HCT116 (cell line): ENCODE measurements around the gene PHACTR1. TPM values are rescaled to one million over a fixed set of nuclear protein-coding genes. Genes with fewer than 3 reads are reported as not detected.

Source experiments
- ATAC-seq: fragments of 200-7000 bp; cut with Tn5 transposase; 2 replicates; pipeline ENCODE4 v1.9.1; 2020; ENCODE audit warnings: mild to moderate bottlenecking, moderate library complexity
- BruUV-seq: library from RNA; stranded (reverse); fragments of 400-500 nt; replicated peaks from 2 replicates; lab custom pipeline; 2021; lab: Mats Ljungman, UMichigan
- CTCF ChIA-PET: fragments of 300-600 bp; sonication (Branson Sonifier 250); formaldehyde crosslinking; loops from one replicate; lab custom pipeline; 2021; ENCODE audit warnings: antibody characterized with exemption; lab: Charles Lee
- POLR2A ChIA-PET: fragments of 300-600, 350-600 bp; sonication (Branson Sonifier 250); formaldehyde crosslinking; loops from one replicate; lab custom pipeline; 2021; ENCODE audit warnings: antibody characterized with exemption; lab: Charles Lee
- RAD21 ChIA-PET, 2 experiments: fragments of 300-600 bp; sonication (Branson Sonifier 250); formaldehyde crosslinking; loops; one replicate each; lab custom pipeline; 2023; ENCODE audit warnings: low total read pairs in 2 of 2; ENCODE audit not compliant: uncharacterized antibody in 2 of 2, unreplicated experiment in 2 of 2, low non-redundant PET in 1 of 2; lab: Charles Lee
- DNase-seq: peaks from one replicate; pipeline ENCODE4 v3.0.0-alpha.2; 2010; ENCODE audit warnings: low read depth, low spot score
- H2AFZ ChIP-seq: fragments of 200-600 bp; shearing (Covaris generic), sonication (generic); 2 replicates; pipeline ENCODE4 v1.6.1; 2017; ENCODE audit warnings: low read depth, mixed run types, mixed read lengths, antibody characterized with exemption, low read length; ENCODE audit not compliant: poor library complexity, severe bottlenecking
- H3K27ac ChIP-seq: 2 replicates; pipeline ENCODE4 v1.5.1; 2012; ENCODE audit warnings: low read depth, low read length
- H3K27me3 ChIP-seq: fragments of 200-600 bp; sonication (generic); 2 replicates; pipeline ENCODE4 v1.6.1; 2016; ENCODE audit warnings: mixed run types, low read length, mixed read lengths; ENCODE audit not compliant: insufficient read depth
- H3K36me3 ChIP-seq, 2 experiments: fragments of 200-500 bp in 1 of 2; fragments of 200-600 bp in 1 of 2; sonication (Bioruptor generic) in 1 of 2; sonication (generic) in 1 of 2; 2 replicates each; pipeline versions ENCODE4 v1.5.1 to v1.6.1; 2014 to 2016; ENCODE audit warnings: low read length in 2 of 2, inconsistent platforms in 1 of 2, mixed read lengths in 1 of 2, mixed run types in 1 of 2; ENCODE audit not compliant: insufficient read depth in 2 of 2, control insufficient read depth in 1 of 2
- H3K4me1 ChIP-seq, 2 experiments: fragments of 200-600 bp in 1 of 2; sonication (generic) in 1 of 2; 2 replicates each; pipeline versions ENCODE4 v1.5.1 to v1.6.1; 2012 to 2017; ENCODE audit warnings: low read length in 2 of 2, inconsistent platforms in 1 of 2, mild to moderate bottlenecking in 1 of 2, mixed read lengths in 1 of 2, mixed run types in 1 of 2, moderate library complexity in 1 of 2; ENCODE audit not compliant: insufficient read depth in 2 of 2, control insufficient read depth in 1 of 2
- H3K4me2 ChIP-seq: fragments of 200-600 bp; sonication (generic); 2 replicates; pipeline ENCODE4 v1.6.1; 2017; ENCODE audit warnings: mixed run types, low read length, mixed read lengths
- H3K4me3 ChIP-seq, 2 experiments: fragments of 200-600 bp in 1 of 2; sonication (generic) in 1 of 2; replicated peaks in 1 of 2; 2 replicates each; pipeline ENCODE4 v1.5.1; 2011 to 2016; ENCODE audit warnings: low read length in 2 of 2, control low read depth in 1 of 2, low read depth in 1 of 2, mild to moderate bottlenecking in 1 of 2, mixed read lengths in 1 of 2, mixed run types in 1 of 2
- H3K79me2 ChIP-seq: fragments of 200-600 bp; sonication (generic); 2 replicates; pipeline ENCODE4 v1.6.1; 2017; ENCODE audit warnings: mild to moderate bottlenecking, mixed run types, low read length, moderate library complexity, mixed read lengths; ENCODE audit not compliant: insufficient read depth
- H3K9ac ChIP-seq: fragments of 200-600 bp; sonication (generic); 2 replicates; pipeline ENCODE4 v1.6.1; 2016; ENCODE audit warnings: low read length, mixed read lengths
- H3K9me2 ChIP-seq: fragments of 200-600 bp; sonication (generic), shearing (Covaris generic); 2 replicates; pipeline ENCODE4 v1.6.1; 2017; ENCODE audit warnings: mixed run types, mild to moderate bottlenecking, moderate library complexity; ENCODE audit not compliant: insufficient read depth
- H3K9me3 ChIP-seq, 2 experiments: fragments of 200-500 bp in 1 of 2; fragments of 200-600 bp in 1 of 2; sonication (Bioruptor generic) in 1 of 2; sonication (generic) in 1 of 2; 2 replicates each; pipeline ENCODE4 v1.6.1; 2014 to 2017; ENCODE audit warnings: low read length in 2 of 2, mixed read lengths in 2 of 2, inconsistent platforms in 1 of 2, low read depth in 1 of 2, mild to moderate bottlenecking in 1 of 2, mixed run types in 1 of 2, moderate library complexity in 1 of 2; ENCODE audit not compliant: control insufficient read depth in 1 of 2, insufficient read depth in 1 of 2
- H4K20me1 ChIP-seq: fragments of 200-600 bp; sonication (generic), shearing (Covaris generic); 2 replicates; pipeline ENCODE4 v1.6.1; 2017; ENCODE audit warnings: mixed run types, mild to moderate bottlenecking, moderate library complexity; ENCODE audit not compliant: insufficient read depth
- CEBPB ChIP-seq: IDR thresholded peaks from 2 replicates; pipeline ENCODE4 v1.6.1; 2012; ENCODE audit warnings: low read depth
- EGR1 ChIP-seq: IDR thresholded peaks from 2 replicates; pipeline ENCODE4 v1.6.1; 2012; ENCODE audit warnings: low read depth
- ELF1 ChIP-seq: IDR thresholded peaks from 2 replicates; pipeline ENCODE4 v1.6.1; 2012; ENCODE audit warnings: low read depth, borderline replicate concordance
- EZH2 ChIP-seq: fragments of 200-600 bp; sonication (generic); IDR thresholded peaks from 2 replicates; pipeline ENCODE4 v1.6.1; 2017; ENCODE audit warnings: antibody characterized with exemption, mixed run types
- POLR2A ChIP-seq: IDR thresholded peaks from 2 replicates; pipeline ENCODE4 v1.7.0; 2011; ENCODE audit warnings: borderline replicate concordance; ENCODE audit not compliant: insufficient read depth, insufficient read length; ENCODE audit errors: extremely low read depth
- POLR2AphosphoS5 ChIP-seq: IDR thresholded peaks from 2 replicates; pipeline ENCODE4 v1.6.1; 2011; ENCODE audit warnings: mild to moderate bottlenecking, low read depth, low read length, moderate library complexity
- RAD21 ChIP-seq: IDR thresholded peaks from 2 replicates; pipeline ENCODE4 v1.6.1; 2012; ENCODE audit warnings: low read depth, mild to moderate bottlenecking
- TCF7L2 ChIP-seq: IDR thresholded peaks from 2 replicates; pipeline ENCODE4 v1.7.0; 2011; ENCODE audit warnings: borderline replicate concordance, inconsistent platforms; ENCODE audit not compliant: insufficient read depth, insufficient read length; ENCODE audit errors: extremely low read depth
- ZFX ChIP-seq: fragments of 450-650 bp; IDR thresholded peaks from 2 replicates; pipeline ENCODE4 v1.6.1; 2017
- ZNF274 ChIP-seq: fragments of 200-500 bp; sonication (Bioruptor generic); IDR thresholded peaks from 2 replicates; pipeline ENCODE4 v1.6.1; 2014; ENCODE audit warnings: mild to moderate bottlenecking, low read depth, low read length, inconsistent platforms
- intact Hi-C: fragments of 100-400 bp; cut with micrococcal nuclease; formaldehyde crosslinking; loops from 2 replicates; pipeline ENCODE4 v1.10.0; 2022
- total RNA-seq: library from RNA; stranded (reverse); gene quantifications from one replicate; pipeline ENCODE4 v1.2.1, GENCODE V29; 2021; ENCODE audit not compliant: unreplicated experiment
- TF ChIP-seq, protein P1 (sequence below), 3 experiments: fragments of 200-600 bp in 1 of 3; sonication (generic) in 1 of 3; IDR thresholded peaks in 2 of 3; conservative IDR thresholded peaks in 1 of 3; 2 replicates each; pipeline ENCODE4 v1.5.1; 2012 to 2017; ENCODE audit warnings: low read depth in 2 of 3, low read length in 2 of 3, antibody characterized with exemption in 1 of 3, borderline replicate concordance in 1 of 3, control low read depth in 1 of 3, mild to moderate bottlenecking in 1 of 3, mixed read lengths in 1 of 3, mixed run types in 1 of 3, moderate library complexity in 1 of 3; ENCODE audit not compliant: insufficient read depth in 1 of 3
- TF ChIP-seq, protein P2 (sequence below): IDR thresholded peaks from 2 replicates; pipeline ENCODE4 v1.6.1; 2011; ENCODE audit warnings: mild to moderate bottlenecking, low read length, moderate library complexity; ENCODE audit not compliant: insufficient replicate concordance; ENCODE audit errors: extremely low read depth

The PHACTR1 gene
- total RNA-seq, 1 experiment from 2014 or later: 0.17 TPM

DNA sequence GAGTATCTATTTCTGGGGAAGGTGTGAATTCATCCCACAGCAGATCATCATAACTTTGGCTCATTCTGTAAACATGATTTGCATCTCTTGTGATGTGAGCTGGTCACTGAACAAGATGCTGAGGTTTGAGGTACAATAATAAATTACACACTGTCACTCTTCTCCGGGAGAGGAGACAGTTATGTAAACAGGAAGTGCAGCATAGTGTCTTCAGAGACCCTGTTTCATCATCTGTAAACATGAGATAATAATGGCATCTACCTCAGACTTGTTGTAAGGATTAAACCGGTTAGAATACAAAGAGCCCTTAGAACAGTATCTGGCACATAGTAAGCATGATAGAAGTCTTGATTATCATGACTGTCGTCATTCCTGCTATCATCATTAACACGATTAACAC, 486.6 kb downstream of the PHACTR1 start:
- no peak overlapping the region for H3K9ac ChIP-seq
- no peaks in the 10 kb centered on the region for H3K79me2 ChIP-seq
- H2AFZ ChIP-seq: no peak overlapping the region
- POLR2A ChIA-PET: no interaction called here
- H3K27me3 ChIP-seq: peaks cover 41% of the 10 kb centered on the region
- H3K4me1 ChIP-seq: no peaks in the 10 kb centered on the region
- H3K36me3 ChIP-seq: no peaks in the 10 kb centered on the region
- CTCF ChIA-PET: no interaction called here
- no peaks in the 10 kb centered on the region for H4K20me1 ChIP-seq
- H3K4me2 ChIP-seq: no peak overlapping the region
- TF ChIP-seq, protein P1, sequence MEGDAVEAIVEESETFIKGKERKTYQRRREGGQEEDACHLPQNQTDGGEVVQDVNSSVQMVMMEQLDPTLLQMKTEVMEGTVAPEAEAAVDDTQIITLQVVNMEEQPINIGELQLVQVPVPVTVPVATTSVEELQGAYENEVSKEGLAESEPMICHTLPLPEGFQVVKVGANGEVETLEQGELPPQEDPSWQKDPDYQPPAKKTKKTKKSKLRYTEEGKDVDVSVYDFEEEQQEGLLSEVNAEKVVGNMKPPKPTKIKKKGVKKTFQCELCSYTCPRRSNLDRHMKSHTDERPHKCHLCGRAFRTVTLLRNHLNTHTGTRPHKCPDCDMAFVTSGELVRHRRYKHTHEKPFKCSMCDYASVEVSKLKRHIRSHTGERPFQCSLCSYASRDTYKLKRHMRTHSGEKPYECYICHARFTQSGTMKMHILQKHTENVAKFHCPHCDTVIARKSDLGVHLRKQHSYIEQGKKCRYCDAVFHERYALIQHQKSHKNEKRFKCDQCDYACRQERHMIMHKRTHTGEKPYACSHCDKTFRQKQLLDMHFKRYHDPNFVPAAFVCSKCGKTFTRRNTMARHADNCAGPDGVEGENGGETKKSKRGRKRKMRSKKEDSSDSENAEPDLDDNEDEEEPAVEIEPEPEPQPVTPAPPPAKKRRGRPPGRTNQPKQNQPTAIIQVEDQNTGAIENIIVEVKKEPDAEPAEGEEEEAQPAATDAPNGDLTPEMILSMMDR (IDR thresholded peaks at IDR 0.05 in 2 of 3, conservative IDR thresholded peaks at IDR 0.05 in 1 of 3; ENCODE audit: borderline replicate concordance in 1 of 3, insufficient read depth in 1 of 3, low read depth in 2 of 3, low read length in 2 of 3): no peak
- TF ChIP-seq ZFX (no peak), TCF7L2 (no peak), ELF1 (no peak), RAD21 (no peak), POLR2A (no peak), ZNF274 (no peak)
- TF ChIP-seq, all 23 proteins: peak for 0
- H3K27ac ChIP-seq: no peak overlapping the region
- BruUV-seq: no TSS peak
- ATAC-seq (no peak), DNase-seq (no peak)
- intact Hi-C loops: no loop called here
- no peaks in the 10 kb centered on the region; the same call in 1 of the 2 replicates for H3K9me2 ChIP-seq
- H3K9me3 ChIP-seq: no peaks in the 10 kb centered on the region
- no peak overlapping the region for H3K4me3 ChIP-seq
- RAD21 ChIA-PET: no interaction called here

DNA sequence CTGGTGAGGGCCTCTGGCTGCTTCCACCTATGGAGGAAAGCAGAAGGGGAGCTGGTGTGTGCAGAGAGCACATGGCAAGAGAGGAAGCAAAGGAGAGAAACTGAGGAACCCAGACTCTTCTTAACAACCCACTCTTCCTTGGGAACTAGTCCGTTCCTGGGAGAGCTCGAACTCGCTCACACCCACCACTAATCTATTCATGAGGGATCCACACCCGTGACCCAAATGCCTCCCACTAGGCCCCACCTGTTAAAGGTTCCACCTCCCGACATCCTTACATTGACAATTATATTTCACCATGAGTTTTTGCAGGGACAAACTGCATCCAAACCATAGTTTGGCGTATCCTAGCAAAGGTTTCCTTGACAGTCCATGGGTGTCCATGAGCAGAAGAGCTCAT, 488.5 kb downstream of the PHACTR1 start:
- Histone ChIP-seq H4K20me1 (no peaks in the 10 kb centered on the region), H3K27me3 (peaks cover 51% of the 10 kb centered on the region), H3K4me2 (no peak overlapping the region), H3K9ac (no peak overlapping the region), H3K9me2 (no peaks in the 10 kb centered on the region; the same call in 1 of the 2 replicates), H3K36me3 (no peaks in the 10 kb centered on the region), H3K9me3 (no peaks in the 10 kb centered on the region), H3K79me2 (no peaks in the 10 kb centered on the region), H3K4me3 (no peak overlapping the region), H3K4me1 (no peaks in the 10 kb centered on the region), H2AFZ (no peak overlapping the region), H3K27ac (no peak overlapping the region)
- TF ChIP-seq CEBPB: no peak
- TF ChIP-seq EZH2: no peak
- TF ChIP-seq ZNF274: no peak
- TF ChIP-seq EGR1: no peak
- no peak for TF ChIP-seq POLR2A
- no peak for TF ChIP-seq POLR2AphosphoS5
- no peak for TF ChIP-seq TCF7L2
- no peak for TF ChIP-seq RAD21
- no peak for TF ChIP-seq ELF1
- TF ChIP-seq, protein P2, sequence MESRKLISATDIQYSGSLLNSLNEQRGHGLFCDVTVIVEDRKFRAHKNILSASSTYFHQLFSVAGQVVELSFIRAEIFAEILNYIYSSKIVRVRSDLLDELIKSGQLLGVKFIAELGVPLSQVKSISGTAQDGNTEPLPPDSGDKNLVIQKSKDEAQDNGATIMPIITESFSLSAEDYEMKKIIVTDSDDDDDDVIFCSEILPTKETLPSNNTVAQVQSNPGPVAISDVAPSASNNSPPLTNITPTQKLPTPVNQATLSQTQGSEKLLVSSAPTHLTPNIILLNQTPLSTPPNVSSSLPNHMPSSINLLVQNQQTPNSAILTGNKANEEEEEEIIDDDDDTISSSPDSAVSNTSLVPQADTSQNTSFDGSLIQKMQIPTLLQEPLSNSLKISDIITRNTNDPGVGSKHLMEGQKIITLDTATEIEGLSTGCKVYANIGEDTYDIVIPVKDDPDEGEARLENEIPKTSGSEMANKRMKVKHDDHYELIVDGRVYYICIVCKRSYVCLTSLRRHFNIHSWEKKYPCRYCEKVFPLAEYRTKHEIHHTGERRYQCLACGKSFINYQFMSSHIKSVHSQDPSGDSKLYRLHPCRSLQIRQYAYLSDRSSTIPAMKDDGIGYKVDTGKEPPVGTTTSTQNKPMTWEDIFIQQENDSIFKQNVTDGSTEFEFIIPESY: no peak
- ChIA-PET RAD21 (no interaction called here), POLR2A (no interaction called here), CTCF (no interaction called here)
- no peak for ATAC-seq
- intact Hi-C loops: no loop called here
- no peak for DNase-seq
- BruUV-seq: no TSS peak
